ENCODE data around the gene OTOF. TPM values are rescaled to one million over a fixed set of nuclear protein-coding genes. Genes with fewer than 3 reads are reported as not detected.
A peak's percentile ranks its signal among the peaks of the same experiment; 100 is the strongest.

Gene OTOF
- total RNA-seq, 1 donor from 2014 or later: 0.47 TPM

GRCh38 chr2:26506279-26506678 is 28.4 kb upstream of the OTOF start:
- Mint-ChIP-seq H3K27ac (ENCODE audit: unreplicated experiment) (no peak overlapping the region), H3K4me1 (ENCODE audit: low read depth, unreplicated experiment) (no peaks in the 10 kb centered on the region), H3K9me3 (ENCODE audit: unreplicated experiment) (no peaks in the 10 kb centered on the region), H3K36me3 (ENCODE audit: unreplicated experiment) (no peaks in the 10 kb centered on the region), H3K27me3 (ENCODE audit: unreplicated experiment) (peaks cover 8% of the 10 kb centered on the region), H3K4me3 (ENCODE audit: unreplicated experiment) (no peak overlapping the region)
- TF ChIP-seq CTCF (IDR thresholded peaks at IDR 0.05; ENCODE audit: partially characterized antibody, unreplicated experiment): no peak
- no peak for DNase-seq

GRCh38 chr2:26504002-26504401 is 26.1 kb upstream of the OTOF start:
- H3K27me3 Mint-ChIP-seq (ENCODE audit: unreplicated experiment): peaks cover 9% of the 10 kb centered on the region
- no peaks in the 10 kb centered on the region for H3K36me3 Mint-ChIP-seq (ENCODE audit: unreplicated experiment)
- H3K9me3 Mint-ChIP-seq (ENCODE audit: unreplicated experiment): peaks cover 2% of the 10 kb centered on the region
- TF ChIP-seq CTCF (IDR thresholded peaks at IDR 0.05; ENCODE audit: partially characterized antibody, unreplicated experiment): no peak
- no peak overlapping the region for H3K27ac Mint-ChIP-seq (ENCODE audit: unreplicated experiment)
- H3K4me3 Mint-ChIP-seq (ENCODE audit: unreplicated experiment): peak overlapping the region; percentile 25
- no peaks in the 10 kb centered on the region for H3K4me1 Mint-ChIP-seq (ENCODE audit: low read depth, unreplicated experiment)
- no peak for DNase-seq

GRCh38 chr2:26503231-26503880 is 25.4 kb upstream of the OTOF start:
- Mint-ChIP-seq H3K4me3 (ENCODE audit: unreplicated experiment) (peak overlapping the region; percentile 75), H3K36me3 (ENCODE audit: unreplicated experiment) (no peaks in the 10 kb centered on the region), H3K4me1 (ENCODE audit: low read depth, unreplicated experiment) (peaks cover 3% of the 10 kb centered on the region), H3K27ac (ENCODE audit: unreplicated experiment) (peak overlapping the region; percentile 38), H3K27me3 (ENCODE audit: unreplicated experiment) (peaks cover 9% of the 10 kb centered on the region), H3K9me3 (ENCODE audit: unreplicated experiment) (peaks cover 2% of the 10 kb centered on the region)
- DNase-seq: peak; percentile 80
- peak; percentile 91 for TF ChIP-seq CTCF (IDR thresholded peaks at IDR 0.05; ENCODE audit: partially characterized antibody, unreplicated experiment)

GRCh38 chr2:26500406-26500805 is 22.5 kb upstream of the OTOF start:
- DNase-seq: no peak
- Mint-ChIP-seq H3K27ac (ENCODE audit: unreplicated experiment) (no peak overlapping the region), H3K9me3 (ENCODE audit: unreplicated experiment) (peaks cover 3% of the 10 kb centered on the region), H3K4me1 (ENCODE audit: low read depth, unreplicated experiment) (peaks cover 3% of the 10 kb centered on the region), H3K4me3 (ENCODE audit: unreplicated experiment) (no peak overlapping the region), H3K36me3 (ENCODE audit: unreplicated experiment) (no peaks in the 10 kb centered on the region), H3K27me3 (ENCODE audit: unreplicated experiment) (peaks cover 8% of the 10 kb centered on the region)
- no peak for TF ChIP-seq CTCF (IDR thresholded peaks at IDR 0.05; ENCODE audit: partially characterized antibody, unreplicated experiment)

- H3K4me1 Mint-ChIP-seq (ENCODE audit: low read depth, unreplicated experiment): peaks cover 3% of the 10 kb centered on the region
- no peak for TF ChIP-seq CTCF (IDR thresholded peaks at IDR 0.05; ENCODE audit: partially characterized antibody, unreplicated experiment)
- H3K36me3 Mint-ChIP-seq (ENCODE audit: unreplicated experiment): no peaks in the 10 kb centered on the region
- peaks cover 1% of the 10 kb centered on the region for H3K27me3 Mint-ChIP-seq (ENCODE audit: unreplicated experiment)
- H3K9me3 Mint-ChIP-seq (ENCODE audit: unreplicated experiment): peaks cover 2% of the 10 kb centered on the region
- no peak for DNase-seq
- H3K27ac Mint-ChIP-seq (ENCODE audit: unreplicated experiment): no peak overlapping the region
- H3K4me3 Mint-ChIP-seq (ENCODE audit: unreplicated experiment): no peak overlapping the region
Observed at GRCh38 chr2:26495705-26496297, 17.9 kb upstream of the OTOF start.

Data from glutamatergic neuron (in vitro differentiated cells).